ENCODE results near the gene NKTR. TPM values are rescaled to one million over a fixed set of nuclear protein-coding genes. Genes with fewer than 3 reads are reported as not detected.

NKTR gene
- total and polyA plus RNA-seq, 9 of the 15 experiments (the other 6 are each of a cell fraction or from before 2014, with no cell fraction given) = 19.7 to 123 (median 92.6) TPM

DNA sequence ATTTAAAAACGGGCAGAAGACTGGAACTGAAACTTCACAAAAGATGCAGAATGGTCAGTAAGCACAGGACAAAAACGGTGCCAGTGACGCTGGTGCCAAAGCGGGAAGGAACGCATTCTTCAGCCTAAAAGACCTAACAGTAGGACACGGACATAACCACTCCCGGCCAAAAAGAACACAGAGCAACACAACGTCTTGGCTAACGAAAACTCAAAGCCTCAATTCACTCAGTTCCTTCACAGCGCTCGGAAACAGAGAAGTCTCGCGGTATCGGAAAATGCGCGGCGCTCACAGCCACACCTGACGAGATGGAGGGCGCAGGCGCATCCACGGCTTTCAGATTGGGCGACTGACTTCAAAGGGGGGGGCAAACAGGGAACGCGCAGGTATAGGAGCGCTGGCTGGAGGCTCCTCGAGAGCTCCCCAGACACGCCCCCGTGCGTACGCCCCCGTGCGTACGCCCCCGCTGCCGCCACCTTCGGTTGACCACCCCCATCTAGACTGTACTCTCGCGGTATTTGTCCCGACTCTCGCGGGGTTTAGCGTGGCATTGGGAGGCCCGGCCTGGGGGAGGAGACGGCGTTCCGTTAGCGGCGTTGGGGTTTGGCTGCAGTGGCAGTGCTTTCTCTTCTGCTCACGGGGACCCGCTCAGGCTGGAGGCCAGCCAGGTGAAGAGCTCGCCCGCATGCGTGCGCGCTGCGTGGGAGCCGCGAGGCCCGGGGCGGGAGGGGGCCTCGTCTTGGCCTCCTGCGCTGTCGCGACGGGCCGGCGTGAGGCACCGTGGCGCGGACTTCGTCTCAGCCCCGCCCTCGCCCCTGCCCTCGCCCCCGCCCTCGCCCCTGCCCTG, at the start of gene NKTR (continued):
- TF ChIP-seq, protein P1, sequence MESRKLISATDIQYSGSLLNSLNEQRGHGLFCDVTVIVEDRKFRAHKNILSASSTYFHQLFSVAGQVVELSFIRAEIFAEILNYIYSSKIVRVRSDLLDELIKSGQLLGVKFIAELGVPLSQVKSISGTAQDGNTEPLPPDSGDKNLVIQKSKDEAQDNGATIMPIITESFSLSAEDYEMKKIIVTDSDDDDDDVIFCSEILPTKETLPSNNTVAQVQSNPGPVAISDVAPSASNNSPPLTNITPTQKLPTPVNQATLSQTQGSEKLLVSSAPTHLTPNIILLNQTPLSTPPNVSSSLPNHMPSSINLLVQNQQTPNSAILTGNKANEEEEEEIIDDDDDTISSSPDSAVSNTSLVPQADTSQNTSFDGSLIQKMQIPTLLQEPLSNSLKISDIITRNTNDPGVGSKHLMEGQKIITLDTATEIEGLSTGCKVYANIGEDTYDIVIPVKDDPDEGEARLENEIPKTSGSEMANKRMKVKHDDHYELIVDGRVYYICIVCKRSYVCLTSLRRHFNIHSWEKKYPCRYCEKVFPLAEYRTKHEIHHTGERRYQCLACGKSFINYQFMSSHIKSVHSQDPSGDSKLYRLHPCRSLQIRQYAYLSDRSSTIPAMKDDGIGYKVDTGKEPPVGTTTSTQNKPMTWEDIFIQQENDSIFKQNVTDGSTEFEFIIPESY (CRISPR knock-in tag; IDR thresholded peaks at IDR 0.05) = no peak; the same call in none of the 2 replicates
- TF ChIP-seq, protein P2, sequence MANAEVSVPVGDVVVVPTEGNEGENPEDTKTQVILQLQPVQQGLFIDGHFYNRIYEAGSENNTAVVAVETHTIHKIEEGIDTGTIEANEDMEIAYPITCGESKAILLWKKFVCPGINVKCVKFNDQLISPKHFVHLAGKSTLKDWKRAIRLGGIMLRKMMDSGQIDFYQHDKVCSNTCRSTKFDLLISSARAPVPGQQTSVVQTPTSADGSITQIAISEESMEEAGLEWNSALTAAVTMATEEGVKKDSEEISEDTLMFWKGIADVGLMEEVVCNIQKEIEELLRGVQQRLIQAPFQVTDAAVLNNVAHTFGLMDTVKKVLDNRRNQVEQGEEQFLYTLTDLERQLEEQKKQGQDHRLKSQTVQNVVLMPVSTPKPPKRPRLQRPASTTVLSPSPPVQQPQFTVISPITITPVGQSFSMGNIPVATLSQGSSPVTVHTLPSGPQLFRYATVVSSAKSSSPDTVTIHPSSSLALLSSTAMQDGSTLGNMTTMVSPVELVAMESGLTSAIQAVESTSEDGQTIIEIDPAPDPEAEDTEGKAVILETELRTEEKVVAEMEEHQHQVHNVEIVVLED (CRISPR knock-in tag; IDR thresholded peaks at IDR 0.05) = peak; percentile 97
- TF ChIP-seq, protein P3, sequence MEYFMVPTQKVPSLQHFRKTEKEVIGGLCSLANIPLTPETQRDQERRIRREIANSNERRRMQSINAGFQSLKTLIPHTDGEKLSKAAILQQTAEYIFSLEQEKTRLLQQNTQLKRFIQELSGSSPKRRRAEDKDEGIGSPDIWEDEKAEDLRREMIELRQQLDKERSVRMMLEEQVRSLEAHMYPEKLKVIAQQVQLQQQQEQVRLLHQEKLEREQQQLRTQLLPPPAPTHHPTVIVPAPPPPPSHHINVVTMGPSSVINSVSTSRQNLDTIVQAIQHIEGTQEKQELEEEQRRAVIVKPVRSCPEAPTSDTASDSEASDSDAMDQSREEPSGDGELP (CRISPR knock-in tag; IDR thresholded peaks at IDR 0.05; ENCODE audit: borderline replicate concordance) = peak; percentile 85
- TF ChIP-seq HNRNPH1 (optimal IDR thresholded peaks at IDR 0.05; ENCODE audit: low read depth, low read length) = no peak
- peak; percentile 96 for TF ChIP-seq CCNT2 (IDR thresholded peaks at IDR 0.05; ENCODE audit: borderline replicate concordance, extremely low read depth, insufficient read length, low read depth, low read length)
- no peak for TF ChIP-seq ZNF436 (CRISPR knock-in tag; IDR thresholded peaks at IDR 0.05)
- peak; percentile 70; the same call in 1 of the 2 replicates for TF ChIP-seq CREM (IDR thresholded peaks at IDR 0.05; ENCODE audit: low read depth)
- TF ChIP-seq HDAC2 (IDR thresholded peaks at IDR 0.05) = no peak; the same call in 1 of the 2 replicates
- TF ChIP-seq PRPF4 (IDR thresholded peaks at IDR 0.05; ENCODE audit: insufficient read depth, low read depth, low read length, poor library complexity, severe bottlenecking) = no peak
- 0 out of 4 replicates have a peak, but pooled peaks of 1 of the 2 experiments have one; percentile 6 for TF ChIP-seq ETV6 (IDR thresholded peaks at IDR 0.05; ENCODE audit: borderline replicate concordance in 1 of 2, low read depth in 2 of 2, low read length in 1 of 2)
- no peak for TF ChIP-seq ETV6 (CRISPR knock-in tag; IDR thresholded peaks at IDR 0.05; ENCODE audit: borderline replicate concordance)
- TF ChIP-seq U2AF1 (optimal IDR thresholded peaks at IDR 0.05; ENCODE audit: low read depth, low read length) = no peak
- no peak for TF ChIP-seq IFI16 (CRISPR knock-in tag; IDR thresholded peaks at IDR 0.05)
- TF ChIP-seq SOX6 (IDR thresholded peaks at IDR 0.05) = no peak; the same call in none of the 2 replicates
- TF ChIP-seq KDM4B (IDR thresholded peaks at IDR 0.05; ENCODE audit: borderline replicate concordance in 2 of 2, low read depth in 1 of 2) = peak in 1 of 2 experiments; percentile 13; a peak in 1 of 4 replicates
- no peak for TF ChIP-seq ZNF696 (CRISPR knock-in tag; conservative IDR thresholded peaks at IDR 0.05)
- TF ChIP-seq ZKSCAN3 (CRISPR knock-in tag; IDR thresholded peaks at IDR 0.05) = no peak
- TF ChIP-seq, protein P4, sequence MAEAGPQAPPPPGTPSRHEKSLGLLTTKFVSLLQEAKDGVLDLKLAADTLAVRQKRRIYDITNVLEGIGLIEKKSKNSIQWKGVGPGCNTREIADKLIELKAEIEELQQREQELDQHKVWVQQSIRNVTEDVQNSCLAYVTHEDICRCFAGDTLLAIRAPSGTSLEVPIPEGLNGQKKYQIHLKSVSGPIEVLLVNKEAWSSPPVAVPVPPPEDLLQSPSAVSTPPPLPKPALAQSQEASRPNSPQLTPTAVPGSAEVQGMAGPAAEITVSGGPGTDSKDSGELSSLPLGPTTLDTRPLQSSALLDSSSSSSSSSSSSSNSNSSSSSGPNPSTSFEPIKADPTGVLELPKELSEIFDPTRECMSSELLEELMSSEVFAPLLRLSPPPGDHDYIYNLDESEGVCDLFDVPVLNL (CRISPR knock-in tag; IDR thresholded peaks at IDR 0.05; ENCODE audit: low read depth) = peak; percentile 65; the same call in 1 of the 2 replicates

Measured in K562 (cell line).